Measurements from ENCODE around the gene HPCAL1. TPM values are rescaled to one million over a fixed set of nuclear protein-coding genes. Genes with fewer than 3 reads are reported as not detected.

HPCAL1 gene
- total RNA-seq, 1 donor from 2014 or later: 3.7 TPM

GRCh38 chr2:10342245-10342951, 39.7 kb downstream of the HPCAL1 start:
- H3K9me3 Mint-ChIP-seq: no peaks in the 10 kb centered on the region
- H3K27ac Mint-ChIP-seq: no peak overlapping the region
- H3K36me3 ChIP-seq: no peaks in the 10 kb centered on the region
- H3K4me1 ChIP-seq: peaks cover 14% of the 10 kb centered on the region
- H3F3A ChIP-seq (ENCODE audit: low read depth): no peaks in the 10 kb centered on the region
- no peak overlapping the region for H3K27ac ChIP-seq
- TF ChIP-seq EZH2 (IDR thresholded peaks at IDR 0.05) (no peak), EZH2phosphoT487 (IDR thresholded peaks at IDR 0.05) (no peak)
- TF ChIP-seq, protein P1, sequence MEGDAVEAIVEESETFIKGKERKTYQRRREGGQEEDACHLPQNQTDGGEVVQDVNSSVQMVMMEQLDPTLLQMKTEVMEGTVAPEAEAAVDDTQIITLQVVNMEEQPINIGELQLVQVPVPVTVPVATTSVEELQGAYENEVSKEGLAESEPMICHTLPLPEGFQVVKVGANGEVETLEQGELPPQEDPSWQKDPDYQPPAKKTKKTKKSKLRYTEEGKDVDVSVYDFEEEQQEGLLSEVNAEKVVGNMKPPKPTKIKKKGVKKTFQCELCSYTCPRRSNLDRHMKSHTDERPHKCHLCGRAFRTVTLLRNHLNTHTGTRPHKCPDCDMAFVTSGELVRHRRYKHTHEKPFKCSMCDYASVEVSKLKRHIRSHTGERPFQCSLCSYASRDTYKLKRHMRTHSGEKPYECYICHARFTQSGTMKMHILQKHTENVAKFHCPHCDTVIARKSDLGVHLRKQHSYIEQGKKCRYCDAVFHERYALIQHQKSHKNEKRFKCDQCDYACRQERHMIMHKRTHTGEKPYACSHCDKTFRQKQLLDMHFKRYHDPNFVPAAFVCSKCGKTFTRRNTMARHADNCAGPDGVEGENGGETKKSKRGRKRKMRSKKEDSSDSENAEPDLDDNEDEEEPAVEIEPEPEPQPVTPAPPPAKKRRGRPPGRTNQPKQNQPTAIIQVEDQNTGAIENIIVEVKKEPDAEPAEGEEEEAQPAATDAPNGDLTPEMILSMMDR (IDR thresholded peaks at IDR 0.05): no peak
- peaks cover 61% of the 10 kb centered on the region for H3K4me1 Mint-ChIP-seq
- no peaks in the 10 kb centered on the region for H4K20me1 ChIP-seq (ENCODE audit: low read depth)
- no peak overlapping the region for H3K4me3 Mint-ChIP-seq
- no peak overlapping the region for H3K9ac ChIP-seq
- H3K27me3 Mint-ChIP-seq (ENCODE audit: insufficient read depth, low read depth): no peaks in the 10 kb centered on the region
- H3K4me3 ChIP-seq: no peak overlapping the region
- H3K4me2 ChIP-seq: no peak overlapping the region
- H3K36me3 Mint-ChIP-seq: no peaks in the 10 kb centered on the region
- H3K79me2 ChIP-seq (ENCODE audit: low read depth): no peaks in the 10 kb centered on the region
- no peaks in the 10 kb centered on the region for H3K27me3 ChIP-seq
- DNase-seq (ENCODE audit: low spot score): no peak
- H2AFZ ChIP-seq (replicated peaks): no peak overlapping the region
- H3K9me3 ChIP-seq (ENCODE audit: low read depth): no peaks in the 10 kb centered on the region

DNA sequence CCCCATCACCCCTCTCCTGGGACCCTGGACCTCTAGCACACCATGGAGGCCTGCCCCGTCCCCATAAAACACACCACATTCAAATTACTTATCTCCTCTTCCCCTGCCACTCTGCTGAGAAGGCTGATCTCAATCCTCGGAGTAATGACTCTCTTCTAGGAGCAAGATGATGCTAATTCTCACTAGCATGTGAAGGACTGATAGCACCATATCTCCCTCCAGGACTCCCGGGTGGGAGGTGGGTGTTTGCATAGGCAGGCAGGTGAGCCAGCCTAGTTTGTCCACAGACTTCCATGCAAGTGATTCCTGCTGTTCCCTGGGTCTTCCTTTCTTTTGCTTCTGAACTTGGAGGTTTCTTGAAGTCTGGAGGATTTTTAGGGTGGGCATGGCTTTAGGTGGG, 40.5 kb downstream of the HPCAL1 start:
- Mint-ChIP-seq H3K9me3 (no peaks in the 10 kb centered on the region), H3K4me1 (peaks cover 60% of the 10 kb centered on the region), H3K27me3 (ENCODE audit: insufficient read depth, low read depth) (no peaks in the 10 kb centered on the region), H3K36me3 (no peaks in the 10 kb centered on the region), H3K4me3 (peak overlapping the region; percentile 12), H3K27ac (no peak overlapping the region)
- no peaks in the 10 kb centered on the region for H3K27me3 ChIP-seq
- no peaks in the 10 kb centered on the region for H3K36me3 ChIP-seq
- peaks cover 14% of the 10 kb centered on the region for H3K4me1 ChIP-seq
- H3F3A ChIP-seq (ENCODE audit: low read depth): no peaks in the 10 kb centered on the region
- H3K27ac ChIP-seq: no peak overlapping the region
- no peak overlapping the region for H3K4me2 ChIP-seq
- TF ChIP-seq EZH2phosphoT487 (IDR thresholded peaks at IDR 0.05): no peak
- TF ChIP-seq, protein P1 (IDR thresholded peaks at IDR 0.05): no peak
- no peak for TF ChIP-seq EZH2 (IDR thresholded peaks at IDR 0.05)
- H3K79me2 ChIP-seq (ENCODE audit: low read depth): no peaks in the 10 kb centered on the region
- DNase-seq (ENCODE audit: low spot score): no peak
- no peak overlapping the region for H3K4me3 ChIP-seq
- H3K9me3 ChIP-seq (ENCODE audit: low read depth): no peaks in the 10 kb centered on the region
- no peak overlapping the region for H2AFZ ChIP-seq (replicated peaks)
- H4K20me1 ChIP-seq (ENCODE audit: low read depth): no peaks in the 10 kb centered on the region
- no peak overlapping the region for H3K9ac ChIP-seq

- no peak for DNase-seq (ENCODE audit: low spot score)
- Mint-ChIP-seq H3K27me3 (ENCODE audit: insufficient read depth, low read depth) (no peaks in the 10 kb centered on the region), H3K27ac (peak overlapping the region; percentile 4), H3K36me3 (no peaks in the 10 kb centered on the region), H3K9me3 (no peaks in the 10 kb centered on the region), H3K4me1 (peaks cover 57% of the 10 kb centered on the region), H3K4me3 (peak overlapping the region; percentile 12)
- Histone ChIP-seq H3K9ac (no peak overlapping the region), H3F3A (ENCODE audit: low read depth) (no peaks in the 10 kb centered on the region), H3K4me1 (peaks cover 14% of the 10 kb centered on the region), H3K27me3 (no peaks in the 10 kb centered on the region), H2AFZ (replicated peaks) (no peak overlapping the region), H3K27ac (no peak overlapping the region), H3K79me2 (ENCODE audit: low read depth) (no peaks in the 10 kb centered on the region), H3K9me3 (ENCODE audit: low read depth) (no peaks in the 10 kb centered on the region), H4K20me1 (ENCODE audit: low read depth) (no peaks in the 10 kb centered on the region), H3K4me3 (no peak overlapping the region), H3K4me2 (no peak overlapping the region), H3K36me3 (no peaks in the 10 kb centered on the region)
- TF ChIP-seq, protein P1 (IDR thresholded peaks at IDR 0.05): no peak
- TF ChIP-seq EZH2 (IDR thresholded peaks at IDR 0.05) (no peak), EZH2phosphoT487 (IDR thresholded peaks at IDR 0.05) (no peak)
Measured at GRCh38 chr2:10343658-10344057, 41.0 kb downstream of the HPCAL1 start.

Measured in neural progenitor cell (in vitro differentiated cells).